ENCODE data around the gene NDC1.
"Not testable (repeated sequence)": the region's sequence is repeated elsewhere in the genome, so short reads cannot be mapped to it uniquely, and the experiment has no call there.

The NDC1 gene, protein sequence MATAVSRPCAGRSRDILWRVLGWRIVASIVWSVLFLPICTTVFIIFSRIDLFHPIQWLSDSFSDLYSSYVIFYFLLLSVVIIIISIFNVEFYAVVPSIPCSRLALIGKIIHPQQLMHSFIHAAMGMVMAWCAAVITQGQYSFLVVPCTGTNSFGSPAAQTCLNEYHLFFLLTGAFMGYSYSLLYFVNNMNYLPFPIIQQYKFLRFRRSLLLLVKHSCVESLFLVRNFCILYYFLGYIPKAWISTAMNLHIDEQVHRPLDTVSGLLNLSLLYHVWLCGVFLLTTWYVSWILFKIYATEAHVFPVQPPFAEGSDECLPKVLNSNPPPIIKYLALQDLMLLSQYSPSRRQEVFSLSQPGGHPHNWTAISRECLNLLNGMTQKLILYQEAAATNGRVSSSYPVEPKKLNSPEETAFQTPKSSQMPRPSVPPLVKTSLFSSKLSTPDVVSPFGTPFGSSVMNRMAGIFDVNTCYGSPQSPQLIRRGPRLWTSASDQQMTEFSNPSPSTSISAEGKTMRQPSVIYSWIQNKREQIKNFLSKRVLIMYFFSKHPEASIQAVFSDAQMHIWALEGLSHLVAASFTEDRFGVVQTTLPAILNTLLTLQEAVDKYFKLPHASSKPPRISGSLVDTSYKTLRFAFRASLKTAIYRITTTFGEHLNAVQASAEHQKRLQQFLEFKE

GRCh38 chr1:53837924-53838653 lies at the start of gene NDC1:
Gene NDC1, minus strand, starts transcription at chr1:53838296. Its CDS starts 35 bp downstream, at chr1:53838261.
- peak; percentile 64 to 75 for DNase-seq (ENCODE audit: low read depth in 2 of 2)

DNA sequence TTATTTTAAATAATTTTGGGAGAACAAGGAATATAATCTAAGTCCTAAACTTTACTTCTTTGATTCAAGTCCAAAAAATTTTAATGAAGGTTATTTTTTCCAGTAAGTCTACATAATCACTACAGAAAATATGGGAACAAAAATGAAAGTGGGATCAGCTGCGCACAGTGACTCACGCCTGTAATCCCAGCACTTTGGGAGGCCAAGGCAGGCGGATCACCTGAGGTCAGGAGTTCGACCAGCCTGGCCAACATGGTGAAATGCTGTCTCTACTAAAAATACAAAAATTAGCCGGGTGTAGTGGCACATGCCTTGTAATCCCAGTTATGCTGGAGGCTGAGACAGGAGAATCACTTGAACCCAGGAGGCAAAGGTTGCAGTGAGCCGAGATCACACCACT lies 45.5 kb upstream of the NDC1 start:
- not testable (repeated sequence) for DNase-seq (ENCODE audit: low read depth in 2 of 2)

DNA sequence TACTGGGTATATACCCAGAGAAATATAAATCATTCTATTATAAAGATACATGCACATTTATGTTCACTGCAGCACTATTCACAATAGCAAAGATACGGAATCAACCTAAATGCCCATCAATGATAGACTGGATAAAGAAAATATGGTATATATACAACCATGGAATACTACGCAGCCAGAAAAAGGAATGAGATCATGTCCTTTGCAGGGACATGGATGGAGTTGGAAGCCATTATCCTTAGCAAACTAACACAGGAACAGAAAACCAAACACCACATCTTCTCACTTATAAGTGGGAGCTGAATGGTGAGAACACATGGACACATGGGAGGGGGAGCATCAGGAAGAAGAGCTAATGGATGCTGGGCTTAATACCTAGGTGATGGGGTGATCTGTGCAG lies 43.8 kb upstream of the NDC1 start:
- not testable (repeated sequence) for DNase-seq (ENCODE audit: low read depth in 2 of 2)

DNA sequence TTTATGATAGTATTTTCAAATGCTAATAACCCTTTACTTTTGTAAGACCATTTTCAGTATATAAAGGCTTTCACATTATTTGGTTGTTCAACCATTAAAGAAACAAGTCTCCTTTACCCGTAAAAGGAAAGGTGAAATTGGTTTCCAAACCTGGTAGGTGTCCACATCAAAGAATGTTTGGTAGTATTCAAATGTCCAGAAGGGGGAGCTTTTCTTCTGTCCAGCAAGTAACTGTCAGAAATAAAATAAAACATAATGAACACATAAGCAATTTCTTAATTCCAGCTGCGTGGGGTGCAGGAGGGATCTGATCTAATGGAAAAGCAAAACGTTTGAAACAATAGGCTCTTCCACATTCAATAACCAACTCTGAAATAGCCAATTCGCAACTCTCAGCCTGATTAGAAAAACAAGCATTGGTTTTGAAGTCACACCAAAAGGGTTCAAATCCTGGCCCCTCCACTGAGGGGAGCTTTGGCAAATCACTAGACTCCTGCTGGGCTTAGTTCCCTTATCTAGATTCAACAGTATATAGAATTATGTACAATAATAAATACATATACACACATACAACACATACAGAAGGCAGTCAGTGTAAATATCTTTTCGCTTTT lies 40.5 kb upstream of the NDC1 start:
- DNase-seq (ENCODE audit: low read depth in 2 of 2) = no peak

- DNase-seq (ENCODE audit: low read depth in 2 of 2) = not testable (repeated sequence)
These were observed 37.1 kb upstream of the NDC1 start for GRCh38 chr1:53875150-53875549.

GRCh38 chr1:53871773-53872484 lies 33.8 kb upstream of the NDC1 start:
- DNase-seq (ENCODE audit: low read depth in 2 of 2) = no peak

DNA sequence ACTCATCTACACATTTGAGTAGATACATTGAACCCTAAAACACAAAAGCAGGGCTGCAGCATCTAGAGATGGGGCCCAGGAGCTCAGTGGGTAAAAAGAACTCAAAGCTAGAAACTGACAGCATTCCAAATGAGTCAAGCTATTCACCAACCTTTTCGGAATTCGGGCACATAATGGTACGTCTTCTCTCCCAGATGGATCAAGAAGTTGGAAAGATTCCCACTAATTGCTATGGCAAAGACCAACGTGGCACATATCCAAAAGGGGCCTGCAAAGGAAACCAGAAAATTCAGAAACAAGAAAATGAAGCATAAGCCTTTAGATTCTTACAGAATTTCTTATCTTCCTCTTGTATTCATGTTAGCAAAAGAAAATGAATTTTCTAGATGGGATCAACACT lies 33.1 kb upstream of the NDC1 start:
- DNase-seq (ENCODE audit: low read depth in 2 of 2) = no peak

- no peak for DNase-seq (ENCODE audit: low read depth in 2 of 2)
These were observed 31.5 kb upstream of the NDC1 start for GRCh38 chr1:53869454-53870117.

DNA sequence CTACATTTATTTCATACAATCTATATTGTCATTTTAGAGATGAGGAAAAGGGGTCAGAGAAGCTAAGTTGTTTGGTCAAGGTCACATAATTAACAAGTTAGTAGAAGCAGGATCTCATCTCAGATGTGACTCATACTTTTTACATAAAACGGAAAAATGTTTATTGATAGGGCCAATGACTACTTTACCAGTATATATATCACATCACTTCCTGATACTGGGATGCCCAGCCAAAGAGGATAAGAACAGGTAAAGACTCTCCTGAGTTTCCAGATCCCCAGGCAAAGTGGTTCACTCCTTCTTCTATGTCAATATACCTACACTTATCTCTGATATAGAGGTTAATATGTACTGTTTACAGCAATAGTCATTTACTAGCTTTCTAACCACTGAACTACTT lies 30.5 kb upstream of the NDC1 start:
- no peak for DNase-seq (ENCODE audit: low read depth in 2 of 2)

- no peak for DNase-seq (ENCODE audit: low read depth in 2 of 2)
These were observed 24.4 kb upstream of the NDC1 start for GRCh38 chr1:53862507-53862906.

GRCh38 chr1:53860967-53861411 lies 22.9 kb upstream of the NDC1 start:
- DNase-seq (ENCODE audit: low read depth in 2 of 2) = peak in 1 of 2 donors; percentile 16

GRCh38 chr1:53851571-53852285 lies 13.6 kb upstream of the NDC1 start:
- no peak for DNase-seq (ENCODE audit: low read depth in 2 of 2)

- no peak for DNase-seq (ENCODE audit: low read depth in 2 of 2)
These were observed 12.1 kb upstream of the NDC1 start for GRCh38 chr1:53850082-53850673.

DNA sequence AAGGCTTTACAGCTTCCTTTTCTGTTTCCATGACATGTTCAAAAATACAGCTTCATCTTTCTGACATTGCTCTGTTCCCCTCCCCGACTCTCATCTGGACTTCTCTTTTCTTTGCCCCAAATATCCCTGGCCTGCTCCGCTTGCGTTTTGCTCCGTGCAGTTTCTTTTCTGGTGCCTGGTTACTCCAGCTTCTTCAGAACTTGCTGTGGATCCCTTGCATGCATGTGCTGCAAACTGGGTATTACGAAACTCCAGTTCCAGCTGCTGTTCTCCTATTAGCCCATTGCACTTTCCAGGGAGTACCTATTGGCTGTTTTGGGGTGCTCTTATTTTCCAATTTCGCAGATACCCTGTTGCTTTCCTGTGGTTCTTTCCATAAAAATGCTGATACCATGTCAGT lies 9.9 kb upstream of the NDC1 start:
- no peak for DNase-seq (ENCODE audit: low read depth in 2 of 2)

GRCh38 chr1:53842347-53842746 lies 4.3 kb upstream of the NDC1 start:
- DNase-seq (ENCODE audit: low read depth in 2 of 2) = no peak

DNA sequence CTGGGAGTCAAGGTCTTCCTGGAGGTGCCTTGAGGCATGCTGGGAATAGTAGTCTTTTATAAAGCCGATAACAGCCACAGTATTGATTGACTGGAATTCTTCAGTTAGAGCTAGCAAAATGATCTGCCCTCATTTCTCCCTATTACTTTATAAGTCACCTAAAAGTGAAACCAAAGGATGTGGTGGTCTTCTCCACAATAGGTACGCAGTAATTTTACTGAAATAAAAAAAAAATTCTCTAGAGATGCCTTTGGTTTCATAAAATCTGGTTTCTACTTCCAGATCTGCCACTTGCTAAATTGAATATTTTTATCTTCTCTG lies 518 bp upstream of the NDC1 start:
- no peak for DNase-seq (ENCODE audit: low read depth in 2 of 2)

DNA sequence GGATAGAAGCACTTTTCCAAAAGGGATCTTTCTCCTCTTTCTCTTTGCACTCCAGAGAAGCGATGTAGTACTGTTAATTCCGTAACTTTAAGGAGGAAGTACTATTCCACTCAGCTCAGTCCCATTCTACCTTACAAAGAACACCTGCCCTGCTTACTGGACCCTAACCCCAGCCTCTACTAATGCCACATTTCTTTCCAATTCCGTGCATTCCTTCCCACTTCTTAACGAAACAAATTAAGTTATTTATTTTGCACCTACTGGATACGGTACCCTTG lies 511 bp downstream of the NDC1 start:
- DNase-seq (ENCODE audit: low read depth in 2 of 2) = no peak

- DNase-seq (ENCODE audit: low read depth in 2 of 2) = no peak
These were observed 2.6 kb downstream of the NDC1 start for GRCh38 chr1:53835491-53835890.

DNA sequence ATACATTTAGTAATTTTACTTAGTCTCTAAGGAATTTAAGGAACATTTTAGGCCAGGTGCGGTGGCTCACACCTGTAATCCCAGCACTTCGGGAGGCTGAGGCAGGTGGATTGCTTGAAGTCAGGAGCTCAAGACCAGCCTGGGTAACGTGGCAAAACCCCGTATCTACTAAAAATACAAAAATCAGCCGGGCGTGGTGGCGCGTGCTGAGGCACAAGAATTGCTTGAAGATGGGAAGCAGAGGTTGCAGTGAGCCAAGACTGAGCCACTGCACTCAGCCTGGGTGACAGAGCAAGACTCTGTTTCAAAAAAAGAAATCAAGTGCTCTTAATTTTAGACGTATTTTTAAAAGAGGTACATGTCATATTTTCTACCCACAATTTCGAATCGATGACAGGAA lies 3.3 kb downstream of the NDC1 start:
- DNase-seq (ENCODE audit: low read depth in 2 of 2) = no peak

DNA sequence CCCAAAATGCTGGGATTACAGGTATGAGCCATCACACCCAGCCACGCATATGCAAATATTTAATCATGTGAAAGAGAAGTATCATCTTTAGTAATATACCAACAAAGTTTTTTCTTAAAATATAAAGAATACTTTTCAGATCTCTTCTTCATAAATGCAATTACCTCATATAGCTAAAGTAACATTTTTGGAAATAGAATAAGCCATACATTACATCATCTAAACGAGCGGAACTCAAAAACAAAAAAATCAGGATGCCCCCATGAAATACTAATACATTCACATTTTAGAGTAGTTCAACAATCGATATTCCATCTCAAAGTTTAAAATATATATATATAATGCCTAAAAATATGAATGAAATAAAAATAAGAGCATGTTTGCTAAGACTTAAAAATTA lies 4.7 kb downstream of the NDC1 start:
- no peak for DNase-seq (ENCODE audit: low read depth in 2 of 2)
